Measurements from ENCODE around the gene CHCHD4. TPM values are rescaled to one million over a fixed set of nuclear protein-coding genes. Genes with fewer than 3 reads are reported as not detected.

CHCHD4 gene
- total and polyA plus RNA-seq, 10 of the 15 experiments (the other 5 are each of a cell fraction or from before 2014, with no cell fraction given), result 21.0 to 46.8 (median 29.0) TPM

GRCh38 chr3:14130230-14130629 is 5.6 kb upstream of the CHCHD4 start (continued):
- TF ChIP-seq E2F8 (IDR thresholded peaks at IDR 0.05; ENCODE audit: low read depth, partially characterized antibody) (no peak), EP300 (IDR thresholded peaks at IDR 0.05; ENCODE audit: borderline replicate concordance in 1 of 2, control insufficient read depth in 1 of 2, low read depth in 2 of 2, low read length in 2 of 2) (no peak), USF2 (IDR thresholded peaks at IDR 0.05; ENCODE audit: borderline replicate concordance, low read depth, low read length) (no peak)

- ChIA-PET SMC1A (ENCODE audit: uncharacterized antibody, unreplicated experiment) (interaction anchor here (0.7 to 1.2 kb wide), 2 partner anchors 15 to 238 kb away, joined by 3 read pairs; no protein-coding TSS in a partner anchor), RAD21 (ENCODE audit: unreplicated experiment) (no interaction called here), CTCF (no interaction called here), POLR2A (no interaction called here)
- H3K4me3 ChIP-seq, result no peak overlapping the region
- H2AFZ ChIP-seq (ENCODE audit: control insufficient read depth, low read depth, low read length), result no peak overlapping the region
- no peak for FAIRE-seq
- DNase-seq (ENCODE audit: low read depth, low spot score), result no peak
- TF ChIP-seq HSF1 (IDR thresholded peaks at IDR 0.05; ENCODE audit: low read depth, low read length), result no peak
- TF ChIP-seq PBX3 (IDR thresholded peaks at IDR 0.05; ENCODE audit: insufficient replicate concordance, low read depth, low read length), result no peak
- TF ChIP-seq GATAD2B (conservative IDR thresholded peaks at IDR 0.05; ENCODE audit: low read depth), result no peak
- no peak for TF ChIP-seq YBX1 (IDR thresholded peaks at IDR 0.05)
- TF ChIP-seq YY1 (IDR thresholded peaks at IDR 0.05; ENCODE audit: low read depth, low read length), result no peak
- no peak for TF ChIP-seq ZNF687 (IDR thresholded peaks at IDR 0.05)
- no TSS peak for BruUV-seq (replicated peaks)
- ATAC-seq, result no peak
- H3K36me3 ChIP-seq (ENCODE audit: control insufficient read depth in 2 of 2, insufficient read depth in 2 of 2, low read length in 1 of 2), result peaks cover 18 to 30% of the 10 kb centered on the region in 2 experiments
- no peak overlapping the region for H3K27ac ChIP-seq (ENCODE audit: control insufficient read depth, insufficient read depth)
- H3K9ac ChIP-seq (ENCODE audit: control insufficient read depth, insufficient read depth, low read length), result no peak overlapping the region
- in situ Hi-C loops (cut with MboI), result no loop called here
- intact Hi-C loops (cut with micrococcal nuclease; ENCODE audit: unreplicated experiment), result no loop called here
- H3K4me2 ChIP-seq (ENCODE audit: control insufficient read depth, insufficient read depth), result no peak overlapping the region
- H4K20me1 ChIP-seq (ENCODE audit: control insufficient read depth, insufficient read depth), result no peaks in the 10 kb centered on the region
- H3K4me1 ChIP-seq (ENCODE audit: control insufficient read depth, insufficient read depth, low read length), result peaks cover 8% of the 10 kb centered on the region
- peaks cover 33% of the 10 kb centered on the region for H3K79me2 ChIP-seq (ENCODE audit: control insufficient read depth, insufficient read depth, low read length)
- no peaks in the 10 kb centered on the region for H3K27me3 ChIP-seq (replicated peaks in 1 of 2; ENCODE audit: control insufficient read depth in 2 of 2, insufficient read depth in 2 of 2, low read length in 1 of 2)
- H3K9me3 ChIP-seq (replicated peaks; ENCODE audit: control insufficient read depth, insufficient read depth, low read length), result no peaks in the 10 kb centered on the region
- 100% methylated on average over 6 of the region's 6 CpGs for WGBS (ENCODE audit: insufficient coverage, insufficient replicate concordance, low lambda C conversion rate, missing lambda C conversion rate)
Measured at GRCh38 chr3:14129296-14129695, 4.6 kb upstream of the CHCHD4 start.

All from GM12878 (cell line).